ENCODE results near the gene ALCAM. TPM values are rescaled to one million over a fixed set of nuclear protein-coding genes. Genes with fewer than 3 reads are reported as not detected.

The ALCAM gene
- total RNA-seq, 3 donors from 2014 or later, result 8.7 to 11.1 (median 10.7) TPM

GRCh38 chr3:105616374-105617121 is 249.8 kb downstream of the ALCAM start:
- Mint-ChIP-seq H3K4me3 (no peak overlapping the region), H3K4me1 (ENCODE audit: low read depth) (no peaks in the 10 kb centered on the region)

GRCh38 chr3:105618556-105618955 is 251.8 kb downstream of the ALCAM start:
- Mint-ChIP-seq H3K27me3 (ENCODE audit: low read depth) (no peaks in the 10 kb centered on the region), H3K4me1 (ENCODE audit: low read depth) (no peaks in the 10 kb centered on the region), H3K36me3 (ENCODE audit: insufficient read depth) (no peaks in the 10 kb centered on the region), H3K9me3 (no peaks in the 10 kb centered on the region), H3K4me3 (no peak overlapping the region)
- ATAC-seq, result no peak
- DNase-seq, result no peak

More at GRCh38 chr3:105616374-105617121, 249.8 kb downstream of the ALCAM start:
- no peaks in the 10 kb centered on the region for H3K27me3 Mint-ChIP-seq (ENCODE audit: low read depth)
- H3K36me3 Mint-ChIP-seq (ENCODE audit: insufficient read depth), result no peaks in the 10 kb centered on the region
- DNase-seq (no peak), ATAC-seq (no peak)
- no peaks in the 10 kb centered on the region for H3K9me3 Mint-ChIP-seq

- DNase-seq, result no peak
- H3K9me3 Mint-ChIP-seq, result no peaks in the 10 kb centered on the region
- H3K4me1 Mint-ChIP-seq (ENCODE audit: low read depth), result no peaks in the 10 kb centered on the region
- no peak overlapping the region for H3K4me3 Mint-ChIP-seq
- no peak for ATAC-seq
- no peaks in the 10 kb centered on the region for H3K27me3 Mint-ChIP-seq (ENCODE audit: low read depth)
- H3K36me3 Mint-ChIP-seq (ENCODE audit: insufficient read depth), result no peaks in the 10 kb centered on the region
Measured at GRCh38 chr3:105619651-105620050, 252.9 kb downstream of the ALCAM start.

GRCh38 chr3:105620236-105620635 is 253.5 kb downstream of the ALCAM start:
- no peak overlapping the region for H3K4me3 Mint-ChIP-seq
- ATAC-seq (no peak), DNase-seq (no peak)
- H3K36me3 Mint-ChIP-seq (ENCODE audit: insufficient read depth), result no peaks in the 10 kb centered on the region
- no peaks in the 10 kb centered on the region for H3K27me3 Mint-ChIP-seq (ENCODE audit: low read depth)
- no peaks in the 10 kb centered on the region for H3K9me3 Mint-ChIP-seq
- no peaks in the 10 kb centered on the region for H3K4me1 Mint-ChIP-seq (ENCODE audit: low read depth)

GRCh38 chr3:105622169-105622568 is 255.5 kb downstream of the ALCAM start:
- H3K4me3 Mint-ChIP-seq, result no peak overlapping the region
- DNase-seq (no peak), ATAC-seq (no peak)
- H3K9me3 Mint-ChIP-seq, result no peaks in the 10 kb centered on the region
- H3K27me3 Mint-ChIP-seq (ENCODE audit: low read depth), result no peaks in the 10 kb centered on the region
- no peaks in the 10 kb centered on the region for H3K4me1 Mint-ChIP-seq (ENCODE audit: low read depth)
- H3K36me3 Mint-ChIP-seq (ENCODE audit: insufficient read depth), result no peaks in the 10 kb centered on the region

Data from activated T-cell treated with anti-CD3 and anti-CD28 coated beads, Interleukin-2, amount 50 U/mL, for 4 hours (primary cell).